GM21515 (cell line): ENCODE data around the gene C19orf12.

Experiments used
- ATAC-seq: cut with Tn5 transposase; IDR thresholded peaks from one replicate; pipeline ENCODE4 v1.9.1; 2021; ENCODE audit not compliant: unreplicated experiment

C19orf12 gene

DNA sequence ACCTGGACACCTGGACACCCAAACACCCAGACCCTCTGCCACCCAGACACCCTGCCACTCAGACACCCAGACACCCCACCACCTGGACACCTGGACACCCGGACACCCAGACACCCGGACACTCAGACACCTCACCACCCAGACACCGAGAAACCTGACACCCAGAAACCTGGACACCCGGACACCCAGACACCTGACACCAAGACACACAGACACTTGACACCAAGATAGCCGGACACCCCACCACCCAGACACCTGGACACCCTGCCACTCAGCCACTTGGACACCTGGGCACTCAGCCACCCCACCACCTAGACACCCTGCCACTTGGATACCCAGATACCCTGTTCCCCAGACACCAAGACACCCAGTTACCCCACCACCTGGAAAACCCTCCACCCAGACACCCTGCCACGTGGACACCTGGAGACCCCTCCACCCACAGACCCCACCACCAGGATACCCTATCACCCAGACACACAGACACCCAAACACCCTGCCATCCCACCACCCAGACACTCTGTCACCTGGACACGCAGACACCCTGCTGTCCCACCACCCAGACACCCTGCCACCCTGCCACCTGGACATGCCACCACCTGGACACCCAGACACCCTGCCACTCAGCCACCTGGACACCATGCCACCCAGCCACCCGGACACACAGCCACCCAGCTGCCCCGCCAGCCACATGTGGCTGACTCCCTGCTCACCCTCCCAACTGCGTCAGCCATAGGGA lies 17.4 kb downstream of the C19orf12 start:
- no peak for ATAC-seq

DNA sequence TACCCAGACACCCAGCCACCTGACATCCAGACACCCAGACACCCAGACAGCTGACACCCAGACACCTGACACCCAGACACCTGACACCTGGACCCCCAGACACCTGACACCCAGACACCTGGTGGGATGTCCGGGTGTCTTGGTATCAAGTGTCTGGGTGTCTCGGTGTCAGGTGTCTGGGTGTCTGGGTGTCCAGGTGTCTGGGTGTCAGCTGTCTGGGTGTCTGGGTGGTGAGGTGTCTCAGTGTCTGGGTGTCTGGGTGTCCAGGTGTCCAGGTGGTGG lies 18.6 kb downstream of the C19orf12 start:
- no peak for ATAC-seq

DNA sequence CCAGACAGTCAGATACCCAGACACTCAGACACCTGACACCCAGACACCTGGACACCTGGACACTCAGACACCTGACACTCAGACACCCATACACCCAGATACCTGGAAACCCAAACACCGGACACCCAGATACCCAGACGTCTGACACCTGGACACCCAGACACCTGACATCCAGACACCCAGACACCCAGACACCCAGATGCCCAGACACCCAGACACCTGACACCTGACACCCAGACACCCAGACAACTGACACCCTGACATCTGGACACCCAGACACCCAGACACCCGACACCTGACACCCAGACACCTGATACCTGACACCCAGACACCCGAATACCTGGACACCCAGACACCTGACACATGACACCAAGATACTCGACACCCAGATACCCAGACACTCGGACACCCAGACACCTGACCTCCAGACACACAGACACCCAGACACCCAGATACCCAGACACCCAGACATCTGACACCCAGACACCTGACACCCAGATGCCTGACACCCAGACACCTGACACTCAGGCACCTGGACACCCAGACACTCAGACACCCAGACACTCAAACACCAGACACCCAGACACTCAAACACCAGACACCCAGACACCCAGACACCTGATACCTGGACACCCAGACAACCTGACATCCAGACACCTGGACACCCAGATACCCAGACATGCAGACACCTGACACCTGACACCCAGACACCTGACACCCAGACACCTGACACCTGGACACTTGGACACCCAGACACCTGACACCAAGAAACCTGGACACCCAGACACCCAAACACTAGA lies 19.1 kb downstream of the C19orf12 start:
- ATAC-seq: no peak

DNA sequence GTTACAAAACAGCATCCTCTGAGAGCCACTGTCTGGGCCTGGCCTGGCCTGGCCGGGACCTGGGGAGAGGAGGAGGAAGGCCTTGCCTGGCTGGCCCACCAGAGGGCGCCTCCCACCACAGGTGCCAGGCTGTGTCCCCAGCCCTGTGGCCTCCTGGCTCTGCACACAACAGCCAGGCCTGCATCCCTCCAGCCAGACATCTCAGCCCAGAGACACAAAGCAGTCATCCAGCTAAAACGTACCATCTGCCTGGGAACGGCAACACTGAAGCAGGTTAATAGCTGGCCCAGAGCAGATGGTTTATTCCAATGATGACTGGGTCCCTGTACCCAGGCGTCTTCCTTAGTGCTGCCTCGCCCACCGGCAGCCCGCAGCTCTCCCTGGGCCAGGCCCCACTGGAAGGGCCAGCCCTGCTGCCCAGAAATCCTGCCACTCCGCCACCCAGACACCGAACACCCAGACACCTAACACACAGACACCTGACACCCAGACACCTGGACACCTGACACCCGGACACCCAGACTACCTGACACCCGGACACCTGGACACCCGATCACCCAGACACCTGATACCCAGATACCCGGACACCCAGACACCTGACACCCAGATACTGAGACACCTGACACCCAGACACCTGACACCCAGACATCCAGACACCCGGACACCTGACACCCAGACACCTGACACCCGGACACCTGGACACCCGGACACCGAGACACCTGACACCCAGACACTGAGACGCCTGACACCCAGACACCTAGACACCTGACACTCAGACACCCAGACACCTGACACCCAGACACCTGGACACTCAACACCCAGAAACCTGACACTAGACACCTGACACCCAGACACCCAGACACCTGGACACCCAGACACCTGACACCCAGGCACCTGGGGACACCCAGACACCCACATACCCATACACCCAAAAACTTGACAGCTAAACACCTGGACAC lies 20.1 kb downstream of the C19orf12 start:
- ATAC-seq: peak; percentile 68

DNA sequence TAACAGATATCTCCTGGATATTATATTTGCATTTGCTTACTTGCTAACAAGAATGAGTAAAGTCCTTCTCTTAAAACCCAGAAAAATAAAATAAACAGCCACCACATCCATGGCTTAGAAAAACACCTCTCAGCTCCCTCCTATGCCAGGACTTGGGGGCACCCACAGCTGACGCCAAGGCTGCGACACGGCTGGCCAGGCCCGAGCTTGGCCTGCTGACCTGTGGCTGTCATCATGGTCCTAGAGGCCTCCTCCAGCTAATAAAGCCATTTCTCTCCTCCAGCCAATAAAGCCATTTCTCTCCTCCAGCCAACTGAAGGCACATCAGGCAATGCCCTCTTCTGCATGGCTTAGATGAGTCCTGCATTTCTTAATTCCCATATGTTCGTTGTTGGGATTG lies 20.9 kb downstream of the C19orf12 start:
- no peak for ATAC-seq

DNA sequence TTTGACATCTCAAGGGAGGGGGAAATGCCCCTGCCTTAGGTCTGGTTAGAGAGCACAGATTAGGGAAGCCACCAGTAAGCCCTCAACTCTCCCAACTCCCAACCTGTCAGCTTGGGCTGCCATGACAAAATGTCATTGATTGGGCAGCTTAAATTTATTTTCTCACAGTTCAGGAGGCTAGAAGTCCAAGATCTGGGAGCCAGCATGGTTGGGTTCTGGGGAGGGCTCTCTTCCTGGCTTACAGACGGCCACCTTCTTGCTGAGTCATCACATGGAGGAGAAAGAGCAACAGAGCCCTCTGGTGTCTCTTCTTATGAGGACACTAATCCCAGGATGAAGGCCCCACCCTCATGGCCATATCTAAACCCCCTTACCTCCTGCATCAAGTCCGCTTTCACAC lies 24.2 kb downstream of the C19orf12 start:
- ATAC-seq: no peak

DNA sequence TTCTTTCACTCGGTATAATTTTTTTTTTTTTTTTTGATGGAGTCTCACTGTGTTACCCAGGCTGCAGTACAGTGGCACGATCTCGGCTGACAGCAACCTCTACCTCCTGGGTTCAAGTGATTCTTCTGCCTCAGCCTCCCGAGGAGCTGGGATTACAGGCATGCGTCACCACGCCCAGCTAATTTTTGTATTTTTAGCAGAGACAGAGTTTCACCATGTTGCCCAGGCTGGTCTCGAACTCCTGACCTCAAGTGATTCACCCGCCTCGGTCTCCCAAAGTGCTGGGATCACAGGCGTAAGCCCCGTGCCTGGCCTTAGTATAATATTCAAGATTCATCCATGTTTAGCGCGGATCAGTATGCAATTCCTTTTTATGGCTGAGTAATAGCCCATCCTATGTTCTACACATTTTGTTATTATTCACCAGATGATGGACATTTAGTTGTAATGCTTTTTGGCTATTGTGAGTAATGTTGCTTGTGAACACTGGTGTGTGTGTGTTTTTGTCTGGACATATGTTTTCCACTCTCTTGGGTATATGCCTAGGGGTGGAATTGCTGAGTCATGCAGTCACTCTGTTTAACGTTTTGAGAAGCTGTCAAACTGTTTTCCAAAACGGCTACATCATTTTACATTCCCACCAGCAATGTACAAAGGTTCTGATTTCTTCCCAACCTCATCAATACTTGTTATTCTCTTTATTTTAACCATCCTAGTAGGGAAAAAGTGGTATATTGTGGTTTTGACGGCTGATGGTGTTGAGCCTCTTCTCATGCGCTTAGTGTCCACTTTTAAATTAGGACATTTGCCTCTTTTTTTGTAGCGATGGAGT lies 26.9 kb downstream of the C19orf12 start:
- no peak for ATAC-seq

DNA sequence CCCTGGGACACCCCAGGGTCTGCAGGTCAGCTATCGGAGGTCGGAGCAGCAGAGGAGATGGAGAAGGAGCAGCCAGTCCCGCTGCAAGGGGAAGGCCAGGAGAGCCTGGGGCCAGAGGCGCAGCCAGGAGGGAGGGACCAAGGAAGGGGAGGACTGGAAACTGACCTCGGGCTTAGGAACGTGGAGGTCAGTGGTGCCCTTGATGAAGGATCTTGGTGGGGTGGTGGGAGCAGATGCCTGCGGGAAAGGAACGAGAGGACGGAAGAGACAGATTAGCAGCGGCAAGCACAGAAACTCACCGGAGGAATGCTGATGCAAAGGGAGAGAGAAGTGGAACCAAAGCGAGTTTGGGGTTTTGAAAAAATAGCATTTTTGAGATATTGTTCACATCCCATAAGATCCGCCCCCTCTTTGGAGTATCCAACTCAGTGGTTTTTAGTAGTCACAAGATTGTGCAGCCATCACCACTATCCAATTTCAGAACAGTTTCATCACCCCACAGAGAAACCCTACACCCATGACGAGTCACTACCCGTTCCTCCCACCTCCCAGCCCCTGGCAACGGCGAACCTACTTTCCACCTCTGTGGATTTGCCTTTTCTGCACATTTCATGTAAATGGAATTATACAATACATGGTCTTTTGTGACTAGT lies 27.7 kb downstream of the C19orf12 start:
- no peak for ATAC-seq

DNA sequence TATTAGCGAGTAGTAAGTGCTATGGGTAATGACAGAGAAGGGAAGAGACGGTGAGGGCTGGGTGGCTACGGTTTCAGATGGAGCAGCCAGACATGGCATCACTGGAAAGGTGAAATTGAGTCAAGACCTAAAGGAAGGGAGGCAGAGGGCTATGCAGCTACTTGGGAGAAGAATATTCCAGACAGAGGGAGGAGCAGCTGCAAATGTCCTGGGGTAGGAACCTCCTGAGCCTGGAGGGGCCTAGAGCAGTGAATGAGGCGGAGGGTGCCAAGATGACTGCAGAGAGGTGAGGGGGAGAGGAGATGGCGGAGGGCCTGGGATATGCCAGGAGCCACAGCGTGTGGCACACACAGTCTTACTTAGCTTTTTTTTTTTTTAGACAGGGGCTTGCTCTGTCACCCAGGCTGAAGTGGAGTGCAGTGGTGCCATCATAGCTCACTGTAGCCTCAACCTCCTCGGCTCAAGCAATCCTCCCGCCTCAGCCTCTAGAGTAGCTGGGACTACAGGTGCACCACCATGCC lies 28.7 kb downstream of the C19orf12 start:
- ATAC-seq: no peak

DNA sequence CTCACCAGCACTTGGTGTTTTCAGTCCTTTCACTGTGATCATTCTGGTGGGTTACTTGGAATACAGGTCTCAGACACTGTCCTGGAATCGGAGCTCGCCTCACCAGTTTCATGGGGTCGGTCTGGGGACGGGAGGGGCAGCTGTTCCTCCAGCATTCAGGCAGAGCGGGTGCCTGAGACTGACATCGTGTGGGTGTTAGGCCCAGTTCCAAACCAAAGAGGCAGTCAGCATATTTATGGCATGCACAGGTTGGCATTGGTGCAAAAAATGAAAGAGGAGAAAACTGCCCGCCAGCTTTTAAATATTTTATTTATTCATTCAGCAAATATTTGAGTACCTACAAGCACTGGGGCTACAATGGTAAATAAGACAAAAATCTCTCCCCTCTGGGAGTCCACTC lies 29.7 kb downstream of the C19orf12 start:
- no peak for ATAC-seq

DNA sequence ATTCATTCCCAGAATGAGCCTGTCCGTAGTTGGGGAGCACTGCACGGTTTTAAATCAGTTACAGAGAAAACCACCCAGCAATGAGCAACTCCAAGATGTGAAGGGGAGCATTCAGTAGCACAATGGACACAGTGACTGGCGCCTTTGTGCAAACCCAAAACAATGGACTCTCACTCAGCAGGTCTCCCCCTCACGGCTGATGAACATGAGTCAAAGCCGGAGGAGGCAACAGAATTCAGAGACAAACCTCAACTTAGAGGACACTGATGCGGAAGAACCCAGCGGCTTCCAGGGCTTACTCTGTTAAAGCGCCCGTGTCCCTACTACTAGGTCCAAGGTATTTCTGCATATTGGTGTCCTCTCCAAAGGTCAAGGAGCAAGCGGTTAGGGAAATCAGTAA lies 32.1 kb downstream of the C19orf12 start:
- no peak for ATAC-seq

DNA sequence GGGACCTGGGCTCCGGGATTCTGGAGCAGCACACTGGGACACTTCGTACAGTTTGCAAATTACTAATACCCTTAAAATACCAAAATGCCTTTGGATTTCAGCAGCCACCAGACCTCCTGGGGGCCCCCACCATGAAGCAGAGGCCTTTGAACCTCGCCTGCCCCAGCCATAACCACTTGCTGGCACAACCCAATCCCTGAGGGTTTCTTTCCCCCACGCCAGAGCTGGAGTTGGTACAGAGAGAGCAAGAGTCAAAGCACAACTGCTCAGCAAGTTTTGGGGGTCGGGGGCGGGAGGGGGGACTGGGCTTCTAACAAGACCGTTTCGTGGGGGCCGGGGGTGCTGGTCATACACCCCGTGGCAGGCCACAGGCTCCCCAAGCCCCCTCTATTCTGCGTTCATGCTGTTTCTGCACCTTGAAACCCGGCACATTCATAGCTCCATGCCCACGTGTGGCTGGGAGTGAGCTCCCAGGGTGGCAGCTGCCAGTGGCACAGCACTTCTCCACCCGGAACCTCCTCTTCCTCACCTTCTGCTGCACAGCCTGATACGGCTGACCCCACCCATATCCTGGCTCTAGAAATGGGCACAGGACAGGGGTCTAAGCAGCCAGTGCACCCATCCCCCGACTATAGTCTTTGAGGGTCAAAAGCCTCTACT lies 32.7 kb downstream of the C19orf12 start:
- no peak for ATAC-seq

DNA sequence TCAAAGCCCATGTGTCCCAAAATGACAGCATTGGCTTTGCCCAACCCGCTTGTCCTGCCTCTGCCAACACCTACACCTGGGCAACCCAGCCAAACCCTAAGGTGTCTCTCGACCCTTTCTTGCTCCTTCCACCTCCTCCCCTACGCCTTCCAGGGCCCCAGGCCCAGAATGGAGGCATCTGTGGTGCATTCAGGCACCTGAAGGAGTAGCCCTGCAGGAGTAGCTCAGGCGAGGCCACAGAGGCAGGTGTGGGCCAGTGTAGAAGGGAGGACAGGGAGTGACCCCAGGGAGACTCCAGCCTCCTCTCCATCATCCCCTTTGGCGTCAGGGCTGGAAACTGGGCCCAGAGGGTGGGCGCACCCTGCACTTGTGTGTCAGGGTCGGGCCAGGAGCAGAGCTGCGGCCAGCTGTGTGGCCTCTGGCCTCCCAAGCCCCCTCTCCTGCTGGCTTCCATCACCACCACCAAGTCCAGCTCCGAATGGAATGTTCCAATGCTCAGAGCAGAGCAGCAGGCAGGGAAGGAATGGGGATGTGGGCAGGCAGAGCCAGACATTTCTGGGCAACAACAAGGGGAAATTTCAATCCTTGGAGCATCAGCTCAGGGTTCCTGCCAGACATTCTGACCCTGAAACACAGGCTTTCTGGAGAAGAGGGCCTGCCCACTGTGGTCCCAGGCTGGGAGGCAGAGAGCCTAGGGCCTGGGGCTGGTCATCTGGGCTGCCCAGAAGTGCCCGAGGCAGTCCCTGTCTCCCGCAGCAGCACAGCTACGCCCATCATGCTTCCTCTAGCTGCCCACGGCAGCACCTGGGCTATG lies 33.4 kb downstream of the C19orf12 start:
- ATAC-seq: no peak

DNA sequence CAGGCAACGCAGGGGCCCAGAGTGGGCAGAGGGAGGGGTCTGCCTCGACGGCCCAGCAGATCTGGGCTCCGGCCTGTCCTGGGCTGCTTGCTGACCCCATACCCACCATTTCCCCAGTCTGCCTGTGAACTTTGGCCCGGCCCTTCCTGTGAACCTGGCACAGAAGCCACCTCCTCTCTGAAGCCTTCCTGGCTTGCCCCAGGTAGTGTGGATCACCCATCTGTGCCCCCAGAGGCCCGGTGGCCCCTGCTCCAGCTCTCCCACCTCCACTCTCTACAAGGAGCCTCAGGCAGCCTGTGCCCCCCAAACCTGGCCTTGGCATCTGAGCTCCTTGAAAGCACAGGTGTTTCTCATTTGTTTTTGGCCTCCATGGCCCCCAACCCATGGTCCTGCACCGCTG lies 34.1 kb downstream of the C19orf12 start:
- ATAC-seq: no peak

DNA sequence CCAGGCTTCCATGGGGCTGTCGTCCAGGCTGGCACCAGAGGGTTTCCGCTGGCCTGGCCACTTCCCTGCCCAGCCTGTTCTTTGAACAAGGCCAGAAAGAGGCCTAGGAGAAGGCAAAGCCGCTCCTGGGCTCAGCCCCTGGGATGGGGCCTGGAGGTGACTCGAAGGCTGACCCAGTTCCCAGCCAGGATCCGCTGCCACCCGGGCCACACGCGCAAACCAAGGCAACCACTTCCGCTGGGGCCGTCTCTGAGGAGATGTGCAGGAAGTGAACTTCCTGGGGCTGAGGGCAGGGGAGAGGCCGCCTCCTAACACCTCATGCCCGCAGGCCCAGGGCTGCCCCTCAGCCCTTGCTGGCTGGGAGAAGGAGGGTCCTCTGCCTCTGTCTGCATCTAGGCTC lies 34.6 kb downstream of the C19orf12 start:
- no peak for ATAC-seq

DNA sequence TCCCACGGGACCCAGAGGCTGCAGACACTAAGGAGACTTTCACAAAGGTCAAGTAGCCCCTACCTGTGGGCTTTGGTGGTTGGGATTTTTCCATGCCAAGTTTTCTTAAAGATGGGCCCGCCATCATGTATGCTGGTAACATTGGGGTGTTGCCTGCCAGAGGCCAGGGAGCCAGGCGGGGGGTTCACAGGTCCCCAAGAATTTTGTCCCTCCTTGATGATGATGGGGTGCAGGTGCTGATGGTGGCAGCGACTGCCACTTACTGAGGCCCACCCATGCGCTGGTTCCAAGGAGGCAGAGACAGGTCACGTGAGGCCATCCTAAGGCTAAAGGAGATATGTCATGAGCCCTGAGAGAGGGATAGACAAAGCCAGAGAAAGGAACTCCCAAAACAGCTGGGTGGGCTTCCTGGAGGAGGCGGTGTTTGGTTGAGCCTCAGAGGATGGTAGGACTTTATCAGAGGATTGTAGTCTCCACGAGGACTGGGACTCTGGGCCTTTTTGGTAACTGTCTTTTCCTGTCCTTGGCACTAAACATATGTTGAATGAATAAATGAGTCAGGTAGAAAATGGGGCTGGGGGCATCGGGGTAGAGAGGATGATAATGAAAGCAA lies 35.4 kb downstream of the C19orf12 start:
- no peak for ATAC-seq

DNA sequence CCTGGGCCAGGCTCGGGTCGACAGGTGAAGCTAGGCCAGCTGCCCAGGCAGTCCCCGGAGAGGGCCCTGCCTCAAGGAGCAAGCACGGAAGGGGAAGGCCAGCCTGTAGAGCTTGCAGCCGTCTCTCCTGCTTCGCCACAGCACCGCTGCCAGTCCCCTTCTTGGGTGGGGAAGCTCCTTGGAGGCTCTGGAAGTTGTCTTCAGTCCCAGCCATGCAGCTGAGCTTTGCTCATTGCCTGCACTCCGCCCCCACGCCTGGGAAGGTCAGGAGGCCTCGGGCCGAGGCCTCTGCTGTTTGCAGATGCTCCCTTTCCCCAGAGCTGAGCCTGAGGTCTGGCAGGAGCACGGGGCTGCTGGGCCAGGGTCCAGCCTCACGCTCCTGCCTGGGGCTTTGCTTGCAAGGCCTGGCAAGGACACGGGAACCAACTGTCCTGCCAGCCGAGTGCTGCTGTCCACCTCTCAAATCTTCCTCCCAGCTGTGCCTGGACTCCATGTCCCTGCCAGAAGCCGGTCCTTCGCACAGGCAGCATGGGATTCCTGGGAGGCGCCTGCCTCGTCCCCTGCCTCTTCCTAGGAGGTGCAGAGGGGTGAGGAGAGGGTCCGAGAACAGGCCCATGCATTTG lies 36.5 kb downstream of the C19orf12 start:
- no peak for ATAC-seq
